GM23248 (cell line): Measurements from ENCODE around the gene TM9SF1. TPM values are rescaled to one million over a fixed set of nuclear protein-coding genes. Genes with fewer than 3 reads are reported as not detected.

Source experiments
- DNase-seq: peaks from one replicate; pipeline ENCODE4 v3.0.0-alpha.2; 2015
- H2AFZ ChIP-seq: fragments of 200-600 bp; sonication (generic); 2 replicates; pipeline ENCODE4 v1.6.1; 2016; ENCODE audit warnings: antibody characterized with exemption
- H3F3A ChIP-seq: fragments of 200-600 bp; sonication (generic); 2 replicates; pipeline ENCODE4 v1.6.1; 2016; ENCODE audit warnings: mild to moderate bottlenecking, antibody characterized with exemption, mixed run types; ENCODE audit not compliant: insufficient read depth
- H3K27ac ChIP-seq: fragments of 200-600 bp; sonication (generic); 2 replicates; pipeline ENCODE4 v1.5.1; 2016; ENCODE audit warnings: mild to moderate bottlenecking
- H3K27me3 ChIP-seq: fragments of 200-600 bp; sonication (generic); replicated peaks from 2 replicates; pipeline ENCODE4 v1.6.1; 2016; ENCODE audit warnings: mild to moderate bottlenecking; ENCODE audit not compliant: insufficient read depth
- H3K36me3 ChIP-seq: fragments of 200-600 bp; sonication (generic); 2 replicates; pipeline ENCODE4 v1.6.1; 2016; ENCODE audit warnings: low read depth, mild to moderate bottlenecking
- H3K4me1 ChIP-seq: fragments of 200-600 bp; sonication (generic); 2 replicates; pipeline ENCODE4 v1.6.1; 2016; ENCODE audit warnings: mild to moderate bottlenecking; ENCODE audit not compliant: insufficient read depth
- H3K4me2 ChIP-seq: fragments of 200-600 bp; sonication (generic); one replicate; pipeline ENCODE4 v1.6.1; 2016; ENCODE audit warnings: mild to moderate bottlenecking; ENCODE audit not compliant: unreplicated experiment
- H3K4me3 ChIP-seq: fragments of 200-600 bp; sonication (generic); 2 replicates; pipeline ENCODE4 v1.5.1; 2016; ENCODE audit warnings: mild to moderate bottlenecking
- H3K79me2 ChIP-seq: fragments of 200-600 bp; sonication (generic); 2 replicates; pipeline ENCODE4 v1.6.1; 2016; ENCODE audit warnings: mild to moderate bottlenecking; ENCODE audit not compliant: insufficient read depth
- H3K9ac ChIP-seq: fragments of 200-600 bp; sonication (generic); 2 replicates; pipeline ENCODE4 v1.6.1; 2016; ENCODE audit warnings: mild to moderate bottlenecking
- H3K9me2 ChIP-seq: fragments of 200-600 bp; sonication (generic); 2 replicates; pipeline ENCODE4 v1.6.1; 2016; ENCODE audit warnings: mixed run types, mild to moderate bottlenecking, moderate library complexity; ENCODE audit not compliant: insufficient read depth
- H3K9me3 ChIP-seq: fragments of 200-600 bp; sonication (generic); one replicate; pipeline ENCODE4 v1.6.1; 2017; ENCODE audit warnings: low read depth
- H4K20me1 ChIP-seq: fragments of 200-600 bp; sonication (generic); 2 replicates; pipeline ENCODE4 v1.6.0; 2016; ENCODE audit not compliant: insufficient read depth
- EZH2 ChIP-seq: fragments of 200-600 bp; sonication (generic); IDR thresholded peaks from 2 replicates; pipeline ENCODE4 v1.6.1; 2018; ENCODE audit warnings: antibody characterized with exemption, mild to moderate bottlenecking; ENCODE audit not compliant: insufficient read depth, poor library complexity, severe bottlenecking
- EZH2phosphoT487 ChIP-seq: fragments of 200-600 bp; sonication (generic); IDR thresholded peaks from 2 replicates; pipeline ENCODE4 v1.6.1; 2018; ENCODE audit warnings: antibody characterized with exemption, moderate library complexity, mild to moderate bottlenecking, low read depth; ENCODE audit not compliant: insufficient read depth
- WGBS, 2 experiments: methylation state at CpG; one replicate each; pipeline ENCODE4 v1.1.6; 2015 to 2017; ENCODE audit warnings: low lambda C conversion rate in 2 of 2, low coverage in 1 of 2; ENCODE audit errors: missing lambda C conversion rate in 2 of 2; 5-methylcytosine and 5-hydroxymethylcytosine counted together
- in situ Hi-C: fragments of 300-500 bp; cut with MboI; formaldehyde crosslinking; loops from 2 replicates; pipeline ENCODE4 v1.15.0; 2020
- polyA plus RNA-seq: library from polyadenylated mRNA; unstranded; fragments of >200 nt; fragmentation: Nextera tagmentation; extraction: Ambion mirVana; gene quantifications from 2 replicates; pipeline ENCODE4 v1.2.1, GENCODE V29; 2016
- total RNA-seq: library from RNA; depleted of rRNA; stranded (reverse); fragments of >200 nt; shearing (Covaris generic); gene quantifications from 2 replicates; pipeline ENCODE4 v1.2.3, GENCODE V29; 2014

The TM9SF1 gene
- total and polyA plus RNA-seq, 2 experiments from 2014 or later = 93.8 to 102 TPM

DNA sequence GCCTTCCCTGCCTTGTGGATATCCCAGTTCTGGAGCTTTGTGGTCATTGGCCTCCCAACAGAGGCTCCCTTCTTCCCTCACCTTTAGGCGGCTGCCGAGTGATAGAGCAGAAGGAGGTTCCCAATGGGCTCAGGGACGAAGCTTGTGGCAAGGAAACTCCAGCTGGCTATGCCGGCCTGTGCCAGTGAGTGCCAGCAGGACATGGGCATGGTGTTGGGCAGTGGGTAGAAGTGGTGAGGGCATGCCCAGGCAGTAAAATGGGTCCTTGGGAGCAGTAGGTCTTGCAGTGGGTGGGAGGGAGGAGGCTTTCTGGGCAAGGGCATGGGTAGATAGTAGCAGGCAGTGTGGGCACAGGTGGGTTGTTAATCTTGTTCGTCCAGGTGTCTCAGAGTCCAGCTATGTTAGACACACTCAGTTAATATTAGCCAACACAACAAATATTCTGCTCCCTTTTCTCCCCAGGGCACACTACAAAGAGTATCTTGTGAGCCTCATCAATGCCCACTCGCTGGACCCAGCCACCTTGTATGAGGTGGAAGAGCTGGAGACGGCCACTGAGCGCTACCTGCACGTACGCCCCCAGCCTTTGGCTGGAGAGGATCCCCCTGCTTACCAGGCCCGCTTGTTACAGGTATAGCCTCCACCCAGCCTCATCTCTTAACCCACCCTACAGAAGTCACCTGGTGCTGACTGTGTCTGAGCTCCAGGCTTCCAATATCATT lies 35.3 kb downstream of the TM9SF1 start:
- TF ChIP-seq EZH2phosphoT487 = no peak
- TF ChIP-seq EZH2 = no peak
- Histone ChIP-seq H3K9ac (no peak overlapping the region), H4K20me1 (no peaks in the 10 kb centered on the region), H3K9me3 (no peaks in the 10 kb centered on the region), H3K79me2 (peaks cover 30% of the 10 kb centered on the region), H3K4me3 (no peak overlapping the region), H3F3A (peaks cover 30% of the 10 kb centered on the region; the same call in 1 of the 2 replicates), H3K9me2 (no peaks in the 10 kb centered on the region), H3K36me3 (peaks cover 36% of the 10 kb centered on the region), H3K4me1 (peaks cover 5% of the 10 kb centered on the region), H3K27ac (no peak overlapping the region), H2AFZ (no peak overlapping the region), H3K27me3 (no peaks in the 10 kb centered on the region), H3K4me2 (no peak overlapping the region)
- WGBS, 2 experiments = 91% methylated on average over 11 of the region's 11 CpGs
- in situ Hi-C loops = no loop called here
- DNase-seq = no peak

DNA sequence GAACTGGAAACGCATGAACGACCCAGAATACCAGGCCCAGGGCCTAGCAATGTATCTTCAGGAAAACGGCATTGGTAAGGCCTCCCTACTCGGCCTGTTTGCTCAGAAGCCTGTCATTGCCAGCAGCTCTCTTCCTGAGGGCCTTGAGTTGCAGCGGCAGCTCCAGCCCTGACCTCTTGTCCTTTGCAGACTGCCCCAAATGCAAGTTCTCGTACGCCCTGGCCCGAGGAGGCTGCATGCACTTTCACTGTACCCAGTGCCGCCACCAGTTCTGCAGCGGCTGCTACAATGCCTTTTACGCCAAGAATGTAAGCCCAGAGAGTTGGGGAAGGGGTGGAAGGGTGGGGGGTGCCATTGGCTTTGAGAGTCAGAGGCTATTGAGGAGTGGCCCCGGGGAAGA lies 37.9 kb downstream of the TM9SF1 start:
- DNase-seq = no peak
- Histone ChIP-seq H3K4me2 (no peak overlapping the region), H3K27me3 (no peaks in the 10 kb centered on the region), H4K20me1 (no peaks in the 10 kb centered on the region), H2AFZ (no peak overlapping the region), H3K27ac (no peak overlapping the region), H3K4me1 (peaks cover 2% of the 10 kb centered on the region), H3K9me2 (no peaks in the 10 kb centered on the region), H3K9me3 (no peaks in the 10 kb centered on the region), H3K36me3 (peaks cover 35% of the 10 kb centered on the region), H3F3A (peaks cover 30% of the 10 kb centered on the region; the same call in 1 of the 2 replicates), H3K4me3 (no peak overlapping the region), H3K79me2 (peaks cover 13% of the 10 kb centered on the region), H3K9ac (no peak overlapping the region)
- in situ Hi-C loops = no loop called here
- TF ChIP-seq EZH2 (no peak), EZH2phosphoT487 (no peak)
- WGBS, 2 experiments = 99% methylated on average over 11 to 12 of the region's 12 CpGs

DNA sequence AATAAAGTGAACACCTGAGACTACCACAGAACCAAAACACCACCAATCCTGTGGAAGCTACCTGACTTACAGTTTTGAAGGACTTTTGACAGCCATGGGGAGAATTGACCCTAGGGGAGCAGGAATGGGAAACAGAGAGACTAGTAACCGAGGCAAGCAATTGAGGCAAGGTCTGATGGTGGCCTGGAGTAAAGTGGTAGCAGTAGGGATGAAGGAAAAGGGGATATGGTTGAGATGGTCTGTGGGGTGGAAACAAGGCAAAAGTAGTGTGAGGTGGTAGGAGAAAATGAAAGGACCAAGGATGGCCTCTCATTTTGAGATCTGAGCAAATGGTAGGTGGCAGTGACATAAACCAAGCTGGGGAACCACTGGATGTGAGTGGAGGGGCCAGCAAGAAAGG lies 38.4 kb downstream of the TM9SF1 start:
- 100% methylated on average over 1 of the region's 1 CpG for WGBS, 2 experiments
- no peak overlapping the region for H3K9ac ChIP-seq
- H3K27ac ChIP-seq = no peak overlapping the region
- H3K9me3 ChIP-seq = no peaks in the 10 kb centered on the region
- peaks cover 8% of the 10 kb centered on the region for H3K79me2 ChIP-seq
- no peak overlapping the region for H3K4me2 ChIP-seq
- no peaks in the 10 kb centered on the region for H3K9me2 ChIP-seq
- in situ Hi-C loops = no loop called here
- H3K27me3 ChIP-seq = no peaks in the 10 kb centered on the region
- no peak for DNase-seq
- no peaks in the 10 kb centered on the region for H4K20me1 ChIP-seq
- peaks cover 36% of the 10 kb centered on the region for H3K36me3 ChIP-seq
- H3F3A ChIP-seq = peaks cover 25% of the 10 kb centered on the region; the same call in 1 of the 2 replicates
- TF ChIP-seq EZH2phosphoT487 (no peak), EZH2 (no peak)
- H3K4me3 ChIP-seq = no peak overlapping the region
- H2AFZ ChIP-seq = no peak overlapping the region
- H3K4me1 ChIP-seq = no peaks in the 10 kb centered on the region

DNA sequence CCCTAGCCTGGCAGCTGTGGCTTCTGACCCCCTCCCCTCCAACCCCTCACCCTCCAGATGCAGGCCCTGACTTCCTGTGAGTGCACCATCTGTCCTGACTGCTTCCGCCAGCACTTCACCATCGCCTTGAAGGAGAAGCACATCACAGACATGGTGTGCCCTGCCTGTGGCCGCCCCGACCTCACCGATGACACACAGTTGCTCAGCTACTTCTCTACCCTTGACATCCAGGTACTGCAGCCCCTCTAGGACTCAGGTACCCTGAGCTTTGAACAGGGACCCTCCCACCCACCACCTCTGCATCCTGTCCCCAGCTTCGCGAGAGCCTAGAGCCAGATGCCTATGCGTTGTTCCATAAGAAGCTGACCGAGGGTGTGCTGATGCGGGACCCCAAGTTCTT lies 40.1 kb downstream of the TM9SF1 start:
- Histone ChIP-seq H3F3A (peaks cover 15% of the 10 kb centered on the region; the same call in 1 of the 2 replicates), H4K20me1 (no peaks in the 10 kb centered on the region), H3K9ac (no peak overlapping the region), H3K4me3 (no peak overlapping the region), H3K9me3 (no peaks in the 10 kb centered on the region), H3K4me2 (no peak overlapping the region), H3K36me3 (peaks cover 31% of the 10 kb centered on the region), H3K27ac (no peak overlapping the region), H3K27me3 (no peaks in the 10 kb centered on the region), H3K79me2 (peaks cover 6% of the 10 kb centered on the region), H2AFZ (no peak overlapping the region), H3K9me2 (no peaks in the 10 kb centered on the region), H3K4me1 (no peaks in the 10 kb centered on the region)
- DNase-seq = no peak
- 95 to 100% methylated on average over 10 of the region's 10 CpGs for WGBS, 2 experiments
- in situ Hi-C loops = no loop called here
- TF ChIP-seq EZH2 (no peak), EZH2phosphoT487 (no peak)
